Mucosa of rectum (tissue), 2 donors: ENCODE measurements around the gene ANXA3.

Experiments
- H3K27ac ChIP-seq, 2 donors: one replicate each; pipeline ENCODE4 v1.7.0; 2013; ENCODE audit warnings: inconsistent platforms in 2 of 2, low read depth in 2 of 2, low read length in 2 of 2
- H3K27me3 ChIP-seq, 2 donors: one replicate each; pipeline ENCODE4 v1.7.0; 2013; ENCODE audit warnings: low read length in 2 of 2; ENCODE audit not compliant: control insufficient read depth in 2 of 2, insufficient read depth in 2 of 2
- H3K36me3 ChIP-seq, 2 donors: one replicate each; pipeline ENCODE4 v1.7.0; 2013; ENCODE audit warnings: low read length in 2 of 2; ENCODE audit not compliant: control insufficient read depth in 2 of 2, insufficient read depth in 2 of 2
- H3K4me1 ChIP-seq, 2 donors: one replicate each; pipeline ENCODE4 v1.7.0; 2013; ENCODE audit warnings: low read length in 2 of 2, mild to moderate bottlenecking in 1 of 2; ENCODE audit not compliant: control insufficient read depth in 2 of 2, insufficient read depth in 2 of 2
- H3K4me3 ChIP-seq, 2 donors: one replicate each; pipeline ENCODE4 v1.7.0; 2013; ENCODE audit warnings: low read length in 2 of 2
- H3K9ac ChIP-seq, 2 donors: one replicate each; pipeline ENCODE4 v1.7.0; 2013; ENCODE audit warnings: low read length in 2 of 2, low read depth in 1 of 2, mild to moderate bottlenecking in 1 of 2
- H3K9me3 ChIP-seq, 2 donors: one replicate each; pipeline ENCODE4 v1.7.0; 2013; ENCODE audit warnings: low read length in 2 of 2; ENCODE audit not compliant: control insufficient read depth in 2 of 2
- donor health status: healthy.
- donor health status: Normal muscosa, but diverticular disease.

ANXA3 gene

DNA sequence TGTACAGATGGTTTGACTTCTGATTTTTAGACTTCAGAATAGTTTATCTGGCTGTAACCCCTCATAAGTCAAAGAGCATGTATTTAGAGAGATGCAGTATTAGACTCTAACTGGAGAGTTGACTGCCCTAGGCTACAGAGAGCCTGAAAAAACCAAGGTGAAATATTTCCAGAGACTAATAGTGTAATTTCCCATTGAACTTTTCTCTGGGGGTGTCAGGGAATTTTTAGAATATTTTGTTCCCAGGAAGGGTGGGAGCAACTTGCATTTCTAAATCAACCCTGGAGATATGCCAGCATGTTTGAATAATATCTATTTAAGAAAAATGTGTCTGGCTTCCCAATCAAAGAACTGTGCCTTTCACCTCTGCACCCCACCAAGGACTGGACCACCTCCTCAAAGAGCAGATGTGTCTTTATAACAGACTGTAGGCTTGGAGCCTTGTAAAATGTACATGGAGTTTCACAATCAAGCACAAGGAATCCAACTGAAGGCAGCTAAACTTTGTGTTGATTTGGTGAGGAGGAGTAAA is 2.0 kb downstream of the ANXA3 start:
- H3K9me3 ChIP-seq, result no peaks in the 10 kb centered on the region
- peaks cover 3 to 5% of the 10 kb centered on the region in 2 donors for H3K4me1 ChIP-seq
- no peak overlapping the region for H3K9ac ChIP-seq
- H3K27me3 ChIP-seq, result no peaks in the 10 kb centered on the region
- no peak overlapping the region for H3K27ac ChIP-seq
- no peak overlapping the region for H3K4me3 ChIP-seq
- H3K36me3 ChIP-seq, result no peaks in the 10 kb centered on the region

- Histone ChIP-seq H3K9ac (no peak overlapping the region), H3K36me3 (no peaks in the 10 kb centered on the region), H3K9me3 (no peaks in the 10 kb centered on the region), H3K4me1 (peaks cover 3 to 5% of the 10 kb centered on the region in 2 donors), H3K27ac (no peak overlapping the region), H3K4me3 (no peak overlapping the region), H3K27me3 (no peaks in the 10 kb centered on the region)
These were observed 5.1 kb downstream of the ANXA3 start for GRCh38 chr4:78556665-78557064.

- no peak overlapping the region for H3K9ac ChIP-seq
- H3K4me1 ChIP-seq, result peaks cover 0 to 3% of the 10 kb centered on the region in 2 donors
- H3K9me3 ChIP-seq, result no peaks in the 10 kb centered on the region
- no peak overlapping the region for H3K27ac ChIP-seq
- H3K4me3 ChIP-seq, result no peak overlapping the region
- H3K27me3 ChIP-seq, result no peaks in the 10 kb centered on the region
- no peaks in the 10 kb centered on the region for H3K36me3 ChIP-seq
These were observed 6.3 kb downstream of the ANXA3 start for GRCh38 chr4:78557841-78558240.

- Histone ChIP-seq H3K4me3 (no peak overlapping the region), H3K9me3 (no peaks in the 10 kb centered on the region), H3K4me1 (no peaks in the 10 kb centered on the region), H3K36me3 (no peaks in the 10 kb centered on the region), H3K27me3 (no peaks in the 10 kb centered on the region), H3K9ac (no peak overlapping the region), H3K27ac (no peak overlapping the region)
These were observed 6.8 kb downstream of the ANXA3 start for GRCh38 chr4:78558410-78558809.

DNA sequence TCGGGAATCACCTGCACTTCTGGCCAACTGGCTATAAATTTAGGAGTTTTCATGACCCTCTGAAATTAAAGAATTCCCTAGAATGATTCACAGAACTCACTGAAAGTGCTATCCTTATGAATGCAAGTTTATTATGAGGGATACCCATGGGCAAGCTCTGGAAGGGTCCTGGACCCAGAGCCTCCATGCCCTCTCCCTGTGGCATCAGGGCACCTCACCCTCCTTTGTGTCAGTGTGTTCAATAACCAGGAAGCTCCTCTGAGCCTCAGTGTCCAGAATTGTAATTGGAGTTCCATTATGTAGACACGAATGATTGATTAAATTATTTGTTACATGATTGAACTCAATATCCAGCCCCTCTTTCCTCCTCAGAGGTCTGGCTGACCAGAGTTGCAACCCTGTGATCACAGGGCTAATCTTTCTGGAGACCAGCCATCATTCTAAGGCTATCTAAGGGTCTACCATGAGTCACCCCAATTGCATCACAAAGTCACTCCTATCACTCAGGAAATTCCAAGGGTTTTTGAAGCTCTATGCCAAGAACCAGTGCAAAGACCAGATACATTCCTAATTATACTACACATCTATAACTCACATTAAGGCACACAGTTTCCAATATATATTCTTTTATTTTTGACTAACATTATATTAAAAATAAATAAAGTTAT is 8.9 kb downstream of the ANXA3 start:
- Histone ChIP-seq H3K9ac (no peak overlapping the region), H3K36me3 (no peaks in the 10 kb centered on the region), H3K27me3 (no peaks in the 10 kb centered on the region), H3K4me1 (no peaks in the 10 kb centered on the region), H3K4me3 (no peak overlapping the region), H3K9me3 (no peaks in the 10 kb centered on the region), H3K27ac (no peak overlapping the region)

GRCh38 chr4:78561677-78562076 is 10.1 kb downstream of the ANXA3 start:
- no peak overlapping the region for H3K4me3 ChIP-seq

GRCh38 chr4:78562687-78563086 is 11.1 kb downstream of the ANXA3 start:
- no peak overlapping the region for H3K27ac ChIP-seq
- H3K4me1 ChIP-seq, result peaks cover 5 to 8% of the 10 kb centered on the region in 2 donors

More at GRCh38 chr4:78561677-78562076, 10.1 kb downstream of the ANXA3 start:
- Histone ChIP-seq H3K4me1 (peaks cover 0 to under 1% of the 10 kb centered on the region in 2 donors), H3K36me3 (no peaks in the 10 kb centered on the region), H3K9ac (no peak overlapping the region), H3K27me3 (no peaks in the 10 kb centered on the region), H3K9me3 (no peaks in the 10 kb centered on the region), H3K27ac (no peak overlapping the region)

DNA sequence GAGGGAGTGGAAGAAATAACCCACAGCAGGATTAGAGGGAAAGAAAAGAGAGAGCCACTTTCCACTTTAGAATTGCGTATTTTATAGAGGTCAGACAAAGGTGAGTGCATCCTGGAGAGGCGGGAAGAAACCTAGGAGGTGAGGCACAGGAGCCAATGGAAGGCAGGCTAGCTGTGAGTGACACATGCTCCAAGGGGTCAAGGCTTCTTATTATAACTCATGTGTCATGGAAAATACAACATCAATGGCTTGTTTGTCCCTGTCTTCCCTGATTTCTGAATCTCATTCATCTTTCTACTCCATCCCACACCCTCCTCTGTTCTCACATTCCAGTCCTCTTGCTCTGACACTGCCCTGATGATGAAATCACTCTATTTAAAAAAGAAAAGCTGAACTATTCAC is 14.4 kb downstream of the ANXA3 start:
- peaks cover 5 to 8% of the 10 kb centered on the region in 2 donors for H3K4me1 ChIP-seq
- H3K27me3 ChIP-seq, result no peaks in the 10 kb centered on the region
- H3K27ac ChIP-seq, result no peak overlapping the region

More at GRCh38 chr4:78562687-78563086, 11.1 kb downstream of the ANXA3 start:
- Histone ChIP-seq H3K27me3 (no peaks in the 10 kb centered on the region), H3K36me3 (no peaks in the 10 kb centered on the region), H3K9me3 (no peaks in the 10 kb centered on the region), H3K4me3 (no peak overlapping the region), H3K9ac (no peak overlapping the region)

DNA sequence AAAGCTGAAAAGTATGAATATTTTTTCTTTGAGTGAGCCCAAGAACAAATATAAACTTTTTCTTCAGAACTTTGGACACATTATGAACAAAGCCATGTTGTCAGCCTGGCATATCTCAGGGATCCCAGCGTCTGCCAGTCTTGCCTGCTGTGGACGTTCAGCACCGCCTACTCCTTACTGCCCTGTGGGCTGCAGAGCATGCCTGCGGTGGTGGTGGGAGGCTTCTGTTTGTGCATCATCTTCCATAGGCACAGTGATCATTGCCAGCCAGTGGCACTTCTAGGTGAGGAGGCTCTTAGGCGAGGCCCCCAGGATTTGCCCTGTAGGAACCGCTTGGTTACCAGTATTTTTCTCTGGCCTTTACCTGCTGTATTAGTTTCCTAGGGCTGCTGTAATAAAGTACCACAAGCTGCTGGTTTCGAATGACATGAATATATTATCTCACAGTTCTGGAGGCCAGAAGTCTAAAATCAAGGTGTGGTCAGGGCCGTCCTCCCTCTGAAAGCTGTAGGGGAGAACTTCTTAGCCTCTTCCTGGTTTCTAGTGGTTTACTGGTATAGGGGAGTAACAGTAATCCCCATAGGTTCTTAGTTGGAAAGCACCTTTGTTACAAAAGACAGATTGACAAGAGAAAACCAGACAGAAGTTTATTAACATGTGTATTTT is 15.4 kb downstream of the ANXA3 start:
- Histone ChIP-seq H3K27me3 (no peaks in the 10 kb centered on the region), H3K4me3 (no peak overlapping the region), H3K9me3 (no peaks in the 10 kb centered on the region), H3K27ac (peak overlapping the region in 1 of 2 donors; percentile 28), H3K9ac (no peak overlapping the region), H3K4me1 (peaks cover 5 to 8% of the 10 kb centered on the region in 2 donors), H3K36me3 (no peaks in the 10 kb centered on the region)

More for the DNA sequence above, 14.4 kb downstream of the ANXA3 start:
- no peak overlapping the region for H3K9ac ChIP-seq
- no peak overlapping the region for H3K4me3 ChIP-seq
- no peaks in the 10 kb centered on the region for H3K36me3 ChIP-seq
- H3K9me3 ChIP-seq, result no peaks in the 10 kb centered on the region

DNA sequence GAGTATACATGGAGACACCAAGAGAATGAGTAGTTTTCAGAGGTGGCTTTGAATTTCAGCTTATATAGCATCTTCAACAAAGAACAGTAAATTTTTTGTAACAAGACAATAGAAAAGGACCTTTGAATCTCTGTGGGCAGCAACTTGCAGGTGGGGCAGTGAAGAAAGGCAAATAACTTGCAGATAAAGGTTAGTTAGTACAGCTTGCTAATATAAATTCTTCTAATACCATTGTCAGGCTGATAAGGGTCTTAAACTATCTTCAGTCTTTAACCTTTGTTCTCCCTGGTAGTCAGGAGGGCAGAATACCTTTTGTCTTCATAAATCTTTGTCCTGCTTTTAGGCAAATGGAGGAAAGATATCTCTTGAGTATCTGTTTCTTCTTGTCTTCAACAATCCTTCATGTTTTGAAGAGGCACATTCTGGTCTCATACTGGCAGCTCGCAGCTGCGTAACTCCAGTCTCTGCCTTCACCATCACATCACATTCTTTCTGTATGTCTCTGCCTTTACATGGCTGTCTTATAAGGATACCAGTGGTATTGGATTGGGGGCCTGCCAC is 16.0 kb downstream of the ANXA3 start:
- Histone ChIP-seq H3K27ac (no peak overlapping the region), H3K4me1 (peaks cover 5 to 8% of the 10 kb centered on the region in 2 donors), H3K27me3 (no peaks in the 10 kb centered on the region), H3K9me3 (no peaks in the 10 kb centered on the region), H3K4me3 (no peak overlapping the region), H3K36me3 (no peaks in the 10 kb centered on the region), H3K9ac (no peak overlapping the region)
